H1 (cell line): Measurements from ENCODE around the gene R3HDM4. TPM values are rescaled to one million over a fixed set of nuclear protein-coding genes. Genes with fewer than 3 reads are reported as not detected.

Experiments used
- CTCF ChIA-PET: fragments of 300-600 bp; sonication (Branson Sonifier 250); formaldehyde crosslinking; loops from one replicate; lab custom pipeline; 2021; ENCODE audit not compliant: partially characterized antibody; lab: Charles Lee
- POLR2A ChIA-PET: fragments of 300-600 bp; sonication (Branson Sonifier 250); formaldehyde crosslinking; loops from one replicate; lab custom pipeline; 2021; ENCODE audit warnings: inconsistent platforms; ENCODE audit not compliant: partially characterized antibody; lab: Charles Lee
- DNase-seq, 2 experiments: peaks; one replicate each; pipeline versions ENCODE4 v3.0.0 to v3.0.0-alpha.2; 2010 to 2022; ENCODE audit warnings: low spot score in 2 of 2, low read depth in 1 of 2, mixed read lengths in 1 of 2
- FAIRE-seq: peaks from 2 replicates; lab custom pipeline; 2011; peaks lifted over from hg19 to GRCh38; lab: Jason Lieb, UNC
- H2AFZ ChIP-seq: 2 replicates; pipeline ENCODE4 v1.8.1; 2012; ENCODE audit warnings: low read length, inconsistent platforms
- H2AK5ac ChIP-seq: 2 replicates; pipeline ENCODE4 v1.6.1; 2013; ENCODE audit warnings: low read depth, low read length
- H2BK120ac ChIP-seq: replicated peaks from 2 replicates; pipeline ENCODE3; 2013; ENCODE audit warnings: low read depth, low read length, inconsistent platforms
- H2BK12ac ChIP-seq: 2 replicates; pipeline ENCODE4 v1.6.1; 2013; ENCODE audit warnings: low read depth, low read length
- H2BK15ac ChIP-seq: 2 replicates; pipeline ENCODE4 v1.6.1; 2013; ENCODE audit warnings: low read length
- H2BK20ac ChIP-seq: 2 replicates; pipeline ENCODE4 v1.6.1; 2013; ENCODE audit warnings: low read length
- H2BK5ac ChIP-seq: 2 replicates; pipeline ENCODE4 v1.6.1; 2013; ENCODE audit warnings: low read depth, low read length
- H3K14ac ChIP-seq: 2 replicates; pipeline ENCODE4 v1.6.1; 2013; ENCODE audit warnings: inconsistent platforms; ENCODE audit not compliant: insufficient read length
- H3K18ac ChIP-seq: 2 replicates; pipeline ENCODE4 v1.6.1; 2013; ENCODE audit warnings: low read length; ENCODE audit errors: extremely low read depth
- H3K23ac ChIP-seq: 2 replicates; pipeline ENCODE4 v1.6.1; 2013; ENCODE audit warnings: inconsistent platforms; ENCODE audit not compliant: insufficient read length
- H3K23me2 ChIP-seq: 2 replicates; pipeline ENCODE4 v1.6.1; 2013; ENCODE audit warnings: low read depth, low read length
- H3K27ac ChIP-seq: 2 replicates; pipeline ENCODE4 v1.6.1; 2011; ENCODE audit warnings: low read depth, low read length, inconsistent platforms
- H3K27me3 ChIP-seq, 4 experiments: replicated peaks in 1 of 4; 1 replicate in 1 of 4; 2 replicates in 3 of 4; pipeline versions ENCODE4 v1.6.1 to v1.8.1; 2011 to 2013; ENCODE audit warnings: low read length in 3 of 4, mild to moderate bottlenecking in 3 of 4, inconsistent platforms in 2 of 4, mixed read lengths in 2 of 4, moderate library complexity in 1 of 4; ENCODE audit not compliant: control insufficient read depth in 3 of 4, insufficient read depth in 3 of 4; ENCODE audit errors: extremely low read depth in 1 of 4
- H3K36me3 ChIP-seq, 4 experiments: 2 replicates each; pipeline versions ENCODE4 v1.6.1 to v1.8.1; 2011 to 2013; ENCODE audit warnings: mild to moderate bottlenecking in 4 of 4, low read length in 3 of 4, moderate library complexity in 2 of 4, control low read depth in 1 of 4, inconsistent platforms in 1 of 4; ENCODE audit not compliant: insufficient read depth in 4 of 4, control insufficient read depth in 2 of 4
- H3K4ac ChIP-seq: replicated peaks from 2 replicates; pipeline ENCODE3; 2013; ENCODE audit warnings: low read length, low read depth, mixed read lengths, inconsistent platforms; ENCODE audit not compliant: insufficient read length
- H3K4me1 ChIP-seq, 4 experiments: replicated peaks in 1 of 4; 1 replicate in 1 of 4; 2 replicates in 3 of 4; pipeline versions ENCODE4 v1.6.1 to v1.8.1; 2011 to 2013; ENCODE audit warnings: low read length in 3 of 4, inconsistent platforms in 2 of 4, mixed read lengths in 1 of 4; ENCODE audit not compliant: insufficient read depth in 4 of 4, control insufficient read depth in 3 of 4
- H3K4me2 ChIP-seq, 2 experiments: 2 replicates each; pipeline versions ENCODE4 v1.6.1 to v1.8.1; 2011 to 2013; ENCODE audit warnings: low read depth in 2 of 2, low read length in 2 of 2, control low read depth in 1 of 2, inconsistent platforms in 1 of 2, mild to moderate bottlenecking in 1 of 2; ENCODE audit not compliant: insufficient read depth in 1 of 2
- H3K4me3 ChIP-seq, 4 experiments: fragments of 200-600, 300-600 bp in 1 of 4; sonication (generic), shearing (Covaris generic), sonication (Bioruptor Twin) in 1 of 4; 2 replicates each; pipeline versions ENCODE4 v1.5.1 to v1.8.1; 2011 to 2016; ENCODE audit warnings: low read length in 4 of 4, low read depth in 3 of 4, control low read depth in 2 of 4, inconsistent platforms in 2 of 4, mild to moderate bottlenecking in 2 of 4, mixed read lengths in 1 of 4, moderate library complexity in 1 of 4; ENCODE audit not compliant: insufficient read depth in 2 of 4; ENCODE audit errors: extremely low read depth in 1 of 4
- H3K56ac ChIP-seq: replicated peaks from 2 replicates; pipeline ENCODE3; 2013; ENCODE audit warnings: low read depth, mild to moderate bottlenecking, mixed read lengths, low read length, inconsistent platforms; ENCODE audit not compliant: insufficient read length
- H3K79me1 ChIP-seq: 2 replicates; pipeline ENCODE4 v1.6.1; 2013; ENCODE audit warnings: low read depth, low read length, control low read depth
- H3K79me2 ChIP-seq, 2 experiments: 2 replicates each; pipeline versions ENCODE4 v1.6.1 to v1.8.1; 2012 to 2013; ENCODE audit warnings: low read length in 2 of 2, mild to moderate bottlenecking in 2 of 2, inconsistent platforms in 1 of 2; ENCODE audit not compliant: insufficient read depth in 2 of 2, control insufficient read depth in 1 of 2
- H3K9ac ChIP-seq, 4 experiments: replicated peaks in 1 of 4; 1 replicate in 1 of 4; 2 replicates in 3 of 4; pipeline versions ENCODE4 v1.6.1 to v1.8.1; 2011 to 2013; ENCODE audit warnings: low read depth in 3 of 4, low read length in 3 of 4, control low read depth in 2 of 4, mild to moderate bottlenecking in 2 of 4, moderate library complexity in 2 of 4, inconsistent platforms in 1 of 4; ENCODE audit errors: extremely low read depth in 1 of 4
- H3K9me3 ChIP-seq, 2 experiments: 2 replicates each; pipeline versions ENCODE4 v1.6.1 to v1.8.1; 2012 to 2013; ENCODE audit warnings: mild to moderate bottlenecking in 2 of 2, moderate library complexity in 2 of 2, control low read depth in 1 of 2, inconsistent platforms in 1 of 2, low read depth in 1 of 2, low read length in 1 of 2, mixed read lengths in 1 of 2; ENCODE audit not compliant: insufficient read depth in 2 of 2
- H4K20me1 ChIP-seq, 2 experiments: replicated peaks in 1 of 2; 2 replicates each; pipeline versions ENCODE3 to v1.8.1; 2011 to 2013; ENCODE audit warnings: inconsistent platforms in 2 of 2, low read length in 2 of 2, mild to moderate bottlenecking in 1 of 2; ENCODE audit not compliant: insufficient read depth in 2 of 2, control insufficient read depth in 1 of 2
- H4K5ac ChIP-seq: 2 replicates; pipeline ENCODE4 v1.6.1; 2013; ENCODE audit warnings: low read length, low read depth, mixed read lengths, inconsistent platforms; ENCODE audit not compliant: insufficient read length
- H4K8ac ChIP-seq: 2 replicates; pipeline ENCODE4 v1.8.0; 2013; ENCODE audit warnings: mild to moderate bottlenecking, moderate library complexity, low read length, inconsistent platforms; ENCODE audit not compliant: insufficient read depth; ENCODE audit errors: extremely low read depth
- H4K91ac ChIP-seq: replicated peaks from 2 replicates; pipeline ENCODE3; 2013; ENCODE audit warnings: low read length, mixed read lengths, inconsistent platforms; ENCODE audit not compliant: insufficient read length
- SIRT6 ChIP-seq: IDR thresholded peaks from one replicate; pipeline ENCODE4 v1.7.1; 2012; ENCODE audit warnings: low read length, inconsistent platforms
- WGBS, 2 experiments: shearing (Covaris generic) in 1 of 2; methylation state at CpG; one replicate each; pipeline versions ENCODE4 v1.1.6 to v1.1.7; 2013 to 2015; ENCODE audit warnings: low lambda C conversion rate in 2 of 2, mixed read lengths in 2 of 2, inconsistent platforms in 1 of 2, low coverage in 1 of 2, missing lambda C conversion rate in 1 of 2; ENCODE audit not compliant: insufficient replicate concordance in 2 of 2, insufficient coverage in 1 of 2, insufficient read length in 1 of 2; ENCODE audit errors: extremely low coverage in 1 of 2, missing lambda C conversion rate in 1 of 2; 5-methylcytosine and 5-hydroxymethylcytosine counted together
- polyA plus RNA-seq, 7 experiments: library from polyadenylated mRNA; depleted of rRNA in 3 of 7; stranded (reverse) in 5 of 7; unstranded in 2 of 7; fragments of >200 nt in 5 of 7; fragments of 200-250 nt in 2 of 7; gene quantifications; 1 replicate in 5 of 7; 2 replicates in 1 of 7; 4 replicates in 1 of 7; pipeline versions ENCODE4 v1.2.1 to v1.2.3, GENCODE V29; 2011 to 2013; ENCODE audit warnings: missing spikeins in 2 of 7, mixed read lengths in 2 of 7
- total RNA-seq: library from RNA; stranded (reverse); fragmentation: NEBNext Ultra II Directional; extraction: Animal tissue kit (Norgen Biotek cat#: 25700); gene quantifications from 2 replicates; pipeline ENCODE4 v1.2.1, GENCODE V29; 2021
- TF ChIP-seq, protein P1 (sequence below): IDR thresholded peaks from 2 replicates; pipeline ENCODE4 v1.6.1; 2012; ENCODE audit warnings: low read length, inconsistent platforms

Gene R3HDM4
- total and polyA plus RNA-seq, 2 of the 8 experiments (the other 6 are each of a cell fraction or from before 2014, with no cell fraction given): 76.8 to 102 TPM

DNA sequence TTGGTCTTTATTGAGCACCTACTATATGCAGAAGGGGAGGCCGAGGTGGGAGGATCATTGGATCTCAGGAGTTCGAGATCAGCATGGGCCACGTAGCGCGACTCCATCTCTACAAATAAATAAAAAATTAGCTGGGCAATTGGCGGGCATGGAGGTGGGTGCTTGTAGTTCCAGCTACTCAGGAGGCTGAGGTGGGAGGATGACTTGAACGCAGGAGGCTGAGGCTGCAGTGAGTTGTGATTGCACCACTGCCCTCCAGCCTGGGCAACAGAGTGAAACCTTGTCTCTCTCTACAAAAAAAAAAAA, 49.8 kb downstream of the R3HDM4 start:
- Histone ChIP-seq H3K23ac (no peak overlapping the region), H3K23me2 (peaks cover 10% of the 10 kb centered on the region; the same call in 1 of the 2 replicates), H2BK120ac (no peak overlapping the region), H3K79me1 (no peaks in the 10 kb centered on the region), H4K8ac (peak overlapping the region; percentile 57; the same call in 1 of the 2 replicates), H3K4me3 (peak overlapping the region in 2 of 4 experiments; percentile 50 to 59; a peak in 4 of 8 replicates), H2BK12ac (0 out of 2 replicates have a peak overlapping the region, but pooled peaks have one; percentile 50), H3K4me1 (peaks cover 0 to 13% (median 7%) of the 10 kb centered on the region in 4 experiments; a peak in 6 of 7 replicates), H4K5ac (no peak overlapping the region), H3K27me3 (peaks cover 9 to 25% (median 13%) of the 10 kb centered on the region in 4 experiments), H3K18ac (no peak overlapping the region), H3K56ac (no peak overlapping the region), H4K20me1 (peaks cover 0 to 11% of the 10 kb centered on the region in 2 experiments), H2BK5ac (no peak overlapping the region), H2AK5ac (no peak overlapping the region), H3K4ac (no peak overlapping the region), H3K4me2 (peak overlapping the region; percentile 63 to 72), H3K79me2 (no peaks in the 10 kb centered on the region), H3K9me3 (no peaks in the 10 kb centered on the region), H2BK15ac (no peak overlapping the region), H4K91ac (no peak overlapping the region), H3K36me3 (peaks cover 0 to 5% (median 0%) of the 10 kb centered on the region in 4 experiments; a peak in 2 of 8 replicates), H3K27ac (no peak overlapping the region), H2BK20ac (no peak overlapping the region), H2AFZ (no peak overlapping the region), H3K14ac (no peak overlapping the region), H3K9ac (no peak overlapping the region)
- 87% methylated on average over 6 of the region's 7 CpGs; no CpG with 5 or more reads in 1 of the 2 experiments for WGBS, 2 experiments
- POLR2A ChIA-PET: interaction anchor here (0.6 to 2.8 kb wide), 22 partner anchors 9 to 291 kb away, joined by 3 to 22 read pairs (median 4); partner anchors contain the start of genes AZU1, BSG, KISS1R and MED16
- CTCF ChIA-PET: interaction anchor here (0.9 to 3.8 kb wide), 22 partner anchors 8 to 381 kb away, joined by 3 to 22 read pairs (median 6); partner anchors contain the start of gene WDR18
- DNase-seq: no peak
- no peak for FAIRE-seq
- TF ChIP-seq, protein P1, sequence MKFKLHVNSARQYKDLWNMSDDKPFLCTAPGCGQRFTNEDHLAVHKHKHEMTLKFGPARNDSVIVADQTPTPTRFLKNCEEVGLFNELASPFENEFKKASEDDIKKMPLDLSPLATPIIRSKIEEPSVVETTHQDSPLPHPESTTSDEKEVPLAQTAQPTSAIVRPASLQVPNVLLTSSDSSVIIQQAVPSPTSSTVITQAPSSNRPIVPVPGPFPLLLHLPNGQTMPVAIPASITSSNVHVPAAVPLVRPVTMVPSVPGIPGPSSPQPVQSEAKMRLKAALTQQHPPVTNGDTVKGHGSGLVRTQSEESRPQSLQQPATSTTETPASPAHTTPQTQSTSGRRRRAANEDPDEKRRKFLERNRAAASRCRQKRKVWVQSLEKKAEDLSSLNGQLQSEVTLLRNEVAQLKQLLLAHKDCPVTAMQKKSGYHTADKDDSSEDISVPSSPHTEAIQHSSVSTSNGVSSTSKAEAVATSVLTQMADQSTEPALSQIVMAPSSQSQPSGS: no peak
- TF ChIP-seq SIRT6: no peak
